Fibroblast of lung (primary cell): ENCODE results near the gene SIGLEC8.

Experiments
- EZH2 ChIP-seq: IDR thresholded peaks from 2 replicates; pipeline ENCODE4 v1.5.1; 2012; ENCODE audit warnings: low read length, control low read depth, mild to moderate bottlenecking; ENCODE audit errors: missing control alignments
- TF ChIP-seq, protein P1 (sequence below), 2 donors: IDR thresholded peaks in 1 of 2; conservative IDR thresholded peaks in 1 of 2; 1 replicate in 1 of 2; 2 replicates in 1 of 2; pipeline ENCODE4 v1.5.1; 2011 to 2012; ENCODE audit warnings: low read length in 2 of 2, control low read depth in 1 of 2, inconsistent platforms in 1 of 2, low read depth in 1 of 2, mild to moderate bottlenecking in 1 of 2

DNA sequence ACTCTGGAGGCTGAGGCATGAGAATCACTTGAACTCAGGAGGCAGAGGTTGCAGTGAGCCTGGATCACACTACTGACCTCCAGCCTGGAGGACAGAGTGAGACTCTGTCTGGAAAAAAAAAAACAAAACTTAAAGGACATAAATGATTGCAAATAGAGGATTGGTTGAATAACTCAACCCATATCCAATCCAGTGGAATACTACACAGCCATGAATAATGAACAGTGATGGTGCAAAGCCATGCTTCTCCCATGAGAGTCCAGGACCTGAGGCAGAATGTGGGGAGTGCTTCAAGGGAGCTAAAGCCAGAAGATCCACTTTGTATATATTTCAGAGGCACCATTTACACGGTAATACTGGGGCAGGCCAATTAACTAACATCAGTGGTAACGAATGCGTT is 17.9 kb upstream of the SIGLEC8 start:
- TF ChIP-seq, protein P1, sequence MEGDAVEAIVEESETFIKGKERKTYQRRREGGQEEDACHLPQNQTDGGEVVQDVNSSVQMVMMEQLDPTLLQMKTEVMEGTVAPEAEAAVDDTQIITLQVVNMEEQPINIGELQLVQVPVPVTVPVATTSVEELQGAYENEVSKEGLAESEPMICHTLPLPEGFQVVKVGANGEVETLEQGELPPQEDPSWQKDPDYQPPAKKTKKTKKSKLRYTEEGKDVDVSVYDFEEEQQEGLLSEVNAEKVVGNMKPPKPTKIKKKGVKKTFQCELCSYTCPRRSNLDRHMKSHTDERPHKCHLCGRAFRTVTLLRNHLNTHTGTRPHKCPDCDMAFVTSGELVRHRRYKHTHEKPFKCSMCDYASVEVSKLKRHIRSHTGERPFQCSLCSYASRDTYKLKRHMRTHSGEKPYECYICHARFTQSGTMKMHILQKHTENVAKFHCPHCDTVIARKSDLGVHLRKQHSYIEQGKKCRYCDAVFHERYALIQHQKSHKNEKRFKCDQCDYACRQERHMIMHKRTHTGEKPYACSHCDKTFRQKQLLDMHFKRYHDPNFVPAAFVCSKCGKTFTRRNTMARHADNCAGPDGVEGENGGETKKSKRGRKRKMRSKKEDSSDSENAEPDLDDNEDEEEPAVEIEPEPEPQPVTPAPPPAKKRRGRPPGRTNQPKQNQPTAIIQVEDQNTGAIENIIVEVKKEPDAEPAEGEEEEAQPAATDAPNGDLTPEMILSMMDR (conservative IDR thresholded peaks at IDR 0.05 in 1 of 2, IDR thresholded peaks at IDR 0.05 in 1 of 2; ENCODE audit: low read depth in 1 of 2, low read length in 2 of 2), result no peak
- no peak for TF ChIP-seq EZH2
